Stomach (tissue), 9 donors: Measurements from ENCODE around the gene SPOCD1. TPM values are rescaled to one million over a fixed set of nuclear protein-coding genes. Genes with fewer than 3 reads are reported as not detected.
A peak's percentile ranks its signal among the peaks of the same experiment; 100 is the strongest.

Experiments
- DNase-seq, 2 donors: peaks; one replicate each; pipeline versions ENCODE4 v3.0.0 to v3.0.0-alpha.2; 2013 to 2019
- H3K27ac ChIP-seq, 5 donors: fragments of 200-600 bp in 4 of 5; sonication (generic) in 4 of 5; one replicate each; pipeline ENCODE4 v1.5.1; 2013 to 2019; ENCODE audit warnings: mild to moderate bottlenecking in 1 of 5, moderate library complexity in 1 of 5
- H3K27me3 ChIP-seq, 3 donors: fragments of 200-600 bp; sonication (generic); one replicate each; pipeline ENCODE4 v1.5.1; 2017 to 2019; ENCODE audit warnings: mixed run types in 1 of 3
- H3K36me3 ChIP-seq, 4 donors: fragments of 200-600 bp; sonication (generic); 1 replicate in 3 of 4; 2 replicates in 1 of 4; pipeline ENCODE4 v1.5.1; 2016 to 2019
- H3K4me1 ChIP-seq, 4 donors: fragments of 200-600 bp; sonication (generic); one replicate each; pipeline ENCODE4 v1.5.1; 2016 to 2019
- H3K4me3 ChIP-seq, 4 donors: fragments of 200-600 bp; sonication (generic) in 3 of 4; one replicate each; pipeline ENCODE4 v1.5.1; 2016 to 2019; ENCODE audit warnings: mild to moderate bottlenecking in 1 of 4
- H3K9me3 ChIP-seq, 4 donors: fragments of 200-600 bp; sonication (generic); one replicate each; pipeline ENCODE4 v1.5.1; 2016 to 2019
- CTCF ChIP-seq, 7 experiments: fragments of 450-650 bp in 4 of 7; fragments of 200-600 bp in 3 of 7; sonication (generic) in 3 of 7; IDR thresholded peaks; one replicate each; pipeline ENCODE4 v1.5.1; 2016 to 2019; ENCODE audit warnings: antibody characterized with exemption in 7 of 7, control low read depth in 2 of 7, mild to moderate bottlenecking in 1 of 7
- EP300 ChIP-seq: sonication (generic); formaldehyde crosslinking; IDR thresholded peaks from one replicate; pipeline ENCODE4 v1.6.1; 2017; ENCODE audit warnings: antibody characterized with exemption
- POLR2A ChIP-seq, 4 donors: fragments of 450-650 bp; IDR thresholded peaks; one replicate each; pipeline ENCODE4 v1.6.1; 2016; ENCODE audit warnings: antibody characterized with exemption in 4 of 4, control low read depth in 2 of 4, mild to moderate bottlenecking in 1 of 4, moderate library complexity in 1 of 4
- POLR2AphosphoS5 ChIP-seq, 3 donors: sonication (generic); formaldehyde crosslinking; IDR thresholded peaks; one replicate each; pipeline ENCODE4 v1.6.1; 2016; ENCODE audit warnings: antibody characterized with exemption in 3 of 3
- WGBS, 5 donors: extraction: QIAGEN DNeasy Blood & Tissue Kit in 3 of 5; methylation state at CpG; one replicate each; pipeline versions ENCODE4 v1.1.5 to v1.1.7; 2013 to 2018; 5-methylcytosine and 5-hydroxymethylcytosine counted together
- intact Hi-C: fragments of 100-400 bp; cut with DNase I; formaldehyde crosslinking; loops from one replicate; pipeline ENCODE4 v1.15.1; 2023; ENCODE audit warnings: low total_unique reads
- polyA plus RNA-seq, 3 donors: library from polyadenylated mRNA; stranded (reverse); fragments of 200-250 nt; gene quantifications; one replicate each; pipeline ENCODE4 v1.2.3, GENCODE V29; 2013
- total RNA-seq, 5 donors: library from RNA; depleted of rRNA; stranded (reverse); fragments of >200 nt; gene quantifications; one replicate each; pipeline versions ENCODE4 v1.1.0 to v1.2.3, GENCODE V29; 2014 to 2016
- donor health status: healthy with polysubstance abuse.
- donor health status: Bipolar disorder and iron deficiency.
- donor health status: healthy.

The SPOCD1 gene
- total and polyA plus RNA-seq, 8 donors = 0.55 to 11.1 (median 4.5) TPM; not detected in 1

DNA sequence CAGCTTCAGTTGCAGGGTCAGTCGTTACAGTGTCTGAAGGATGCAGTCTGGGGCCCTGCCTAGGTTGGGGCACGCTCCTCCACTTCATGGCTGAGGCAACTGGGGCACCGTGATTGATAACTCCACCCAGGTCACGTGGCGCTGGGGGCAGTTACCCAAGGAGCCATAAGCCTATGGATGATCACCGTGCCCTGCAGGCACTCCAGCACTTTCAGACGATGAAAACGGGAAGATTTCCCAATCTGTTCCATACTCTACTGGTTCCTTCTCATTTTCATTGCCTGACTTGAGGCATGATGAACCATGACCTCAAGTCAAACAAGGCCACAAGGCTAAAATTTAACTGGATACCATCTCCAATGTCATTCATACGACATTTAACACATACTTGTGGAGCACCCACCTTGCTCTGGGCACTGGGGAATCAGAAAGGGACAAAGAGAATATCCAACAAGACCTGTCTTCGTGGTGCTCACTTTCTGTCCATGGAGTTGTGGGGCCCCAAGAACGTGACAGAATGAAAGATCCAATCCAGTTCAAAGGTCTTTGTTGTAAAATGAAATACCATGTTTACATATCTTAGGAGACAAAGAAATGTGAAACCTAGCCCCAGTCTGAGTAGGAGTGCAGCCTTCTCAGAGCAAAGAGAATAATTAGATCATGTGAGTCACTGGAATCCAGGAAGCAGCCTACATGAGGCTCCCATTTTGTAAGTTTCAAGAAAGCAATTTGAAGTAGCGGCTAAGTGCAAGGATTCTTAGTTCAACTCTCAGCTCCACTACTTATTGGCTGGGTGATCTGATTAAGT is 39.4 kb upstream of the SPOCD1 start:
- H3K4me3 ChIP-seq = no peak overlapping the region
- DNase-seq = peak in 1 of 2 donors; percentile 62
- no peaks in the 10 kb centered on the region for H3K27me3 ChIP-seq
- intact Hi-C loops = no loop called here
- no peak overlapping the region for H3K27ac ChIP-seq
- no peak for TF ChIP-seq EP300
- peak in 1 of 3 donors; percentile 7 for TF ChIP-seq POLR2AphosphoS5 (IDR thresholded peaks at IDR 0.05)
- no peaks in the 10 kb centered on the region for H3K4me1 ChIP-seq
- H3K9me3 ChIP-seq = no peaks in the 10 kb centered on the region
- H3K36me3 ChIP-seq = no peaks in the 10 kb centered on the region
- WGBS, 5 donors = 81 to 89% (median 83%) methylated on average over 12 of the region's 12 CpGs

DNA sequence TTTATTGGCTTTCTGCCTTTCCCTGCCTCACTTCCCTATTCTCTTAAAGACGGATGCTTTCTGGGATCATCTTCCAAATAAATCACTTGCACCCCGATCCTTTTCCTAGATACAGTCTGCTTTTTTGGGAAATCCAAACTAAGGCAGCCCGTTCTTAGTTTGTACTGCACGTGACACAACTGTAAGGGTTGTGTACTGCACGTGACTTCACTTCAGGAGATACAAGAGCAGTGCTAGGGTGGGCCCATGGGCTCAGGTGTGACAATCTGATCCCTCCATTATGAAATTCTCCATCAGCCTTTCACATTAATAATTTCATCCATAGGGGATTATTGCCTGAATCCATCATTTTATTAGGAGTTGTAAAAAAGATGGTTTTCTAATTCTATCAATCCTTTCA is 33.8 kb upstream of the SPOCD1 start:
- no peaks in the 10 kb centered on the region for H3K27me3 ChIP-seq
- TF ChIP-seq EP300 (no peak), POLR2A (IDR thresholded peaks at IDR 0.05) (no peak), CTCF (IDR thresholded peaks at IDR 0.05) (no peak), POLR2AphosphoS5 (IDR thresholded peaks at IDR 0.05) (no peak)
- no peaks in the 10 kb centered on the region for H3K4me1 ChIP-seq
- H3K4me3 ChIP-seq = no peak overlapping the region
- DNase-seq = no peak
- intact Hi-C loops = no loop called here
- 88 to 97% (median 91%) methylated on average over 5 of the region's 5 CpGs for WGBS, 5 donors
- H3K36me3 ChIP-seq = no peaks in the 10 kb centered on the region
- H3K27ac ChIP-seq = no peak overlapping the region
- no peaks in the 10 kb centered on the region for H3K9me3 ChIP-seq

DNA sequence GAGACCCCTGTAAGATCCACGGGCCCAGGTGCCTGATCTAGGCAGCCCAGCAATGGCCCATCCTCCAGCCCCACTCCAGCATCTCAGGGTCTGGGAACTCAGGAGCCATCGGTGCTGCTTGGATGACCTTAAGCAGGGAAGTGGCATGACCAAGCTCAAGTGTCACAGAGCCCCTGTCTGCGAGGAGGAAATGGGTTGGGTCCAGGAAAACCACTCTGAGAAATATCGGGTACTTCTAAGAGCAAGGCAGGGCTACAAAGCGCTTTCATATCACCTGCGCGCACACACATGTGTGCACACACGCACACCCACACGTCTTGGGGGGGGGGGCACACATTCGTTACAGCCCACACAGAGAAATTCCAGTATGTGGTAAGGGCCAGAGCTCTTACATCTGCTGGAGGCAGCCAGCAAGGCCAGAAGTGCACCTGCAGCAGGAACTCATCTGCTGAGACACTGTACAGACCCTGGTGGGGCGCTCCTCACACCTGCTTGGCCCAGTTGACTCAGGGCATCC is 32.6 kb upstream of the SPOCD1 start:
- DNase-seq = peak in 1 of 2 donors; percentile 34
- 54 to 75% (median 67%) methylated on average over 10 to 11 of the region's 11 CpGs for WGBS, 5 donors
- no peaks in the 10 kb centered on the region for H3K9me3 ChIP-seq
- H3K36me3 ChIP-seq = no peaks in the 10 kb centered on the region
- peaks cover 0 to 4% (median 3%) of the 10 kb centered on the region in 4 donors for H3K4me1 ChIP-seq
- H3K4me3 ChIP-seq = no peak overlapping the region
- TF ChIP-seq CTCF (IDR thresholded peaks at IDR 0.05) = no peak
- TF ChIP-seq EP300 = no peak
- no peak for TF ChIP-seq POLR2AphosphoS5 (IDR thresholded peaks at IDR 0.05)
- TF ChIP-seq POLR2A (IDR thresholded peaks at IDR 0.05) = no peak
- no peak overlapping the region for H3K27ac ChIP-seq
- intact Hi-C loops = no loop called here
- no peaks in the 10 kb centered on the region for H3K27me3 ChIP-seq

GRCh38 chr1:31846484-31846883 is 30.7 kb upstream of the SPOCD1 start:
- Histone ChIP-seq H3K27ac (no peak overlapping the region), H3K9me3 (no peaks in the 10 kb centered on the region), H3K27me3 (no peaks in the 10 kb centered on the region), H3K4me1 (peaks cover 5 to 15% (median 11%) of the 10 kb centered on the region in 4 donors), H3K36me3 (no peaks in the 10 kb centered on the region), H3K4me3 (no peak overlapping the region)
- TF ChIP-seq POLR2AphosphoS5 (IDR thresholded peaks at IDR 0.05) = no peak
- TF ChIP-seq EP300 = no peak
- TF ChIP-seq CTCF (IDR thresholded peaks at IDR 0.05) = no peak
- no peak for TF ChIP-seq POLR2A (IDR thresholded peaks at IDR 0.05)
- DNase-seq = no peak
- intact Hi-C loops = no loop called here

DNA sequence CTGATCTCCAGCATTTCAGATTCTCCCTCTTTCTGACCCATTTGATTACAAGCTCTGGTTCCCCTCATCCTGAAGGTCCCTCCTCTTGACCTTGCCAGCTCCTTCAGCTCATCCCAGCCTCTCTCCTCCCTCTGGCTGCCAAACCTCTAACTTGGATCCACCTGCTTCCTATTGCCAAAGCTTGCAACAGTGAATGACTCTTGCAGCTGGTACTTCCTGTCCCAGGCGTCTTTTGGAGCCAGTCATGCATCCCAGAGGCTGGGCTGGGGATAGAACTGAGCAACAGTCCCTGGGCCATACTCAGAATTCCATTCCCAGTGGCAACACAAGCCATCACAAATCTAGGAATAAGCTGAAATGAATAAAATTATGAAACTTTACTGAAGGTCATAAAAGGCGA is 27.7 kb upstream of the SPOCD1 start:
- no peaks in the 10 kb centered on the region for H3K9me3 ChIP-seq
- no peaks in the 10 kb centered on the region for H3K27me3 ChIP-seq
- peak overlapping the region; percentile 22 to 57 (median 27) for H3K27ac ChIP-seq
- TF ChIP-seq POLR2AphosphoS5 (IDR thresholded peaks at IDR 0.05) = no peak
- no peak for TF ChIP-seq CTCF (IDR thresholded peaks at IDR 0.05)
- no peak for TF ChIP-seq POLR2A (IDR thresholded peaks at IDR 0.05)
- H3K4me1 ChIP-seq = peaks cover 5 to 15% (median 11%) of the 10 kb centered on the region in 4 donors
- H3K36me3 ChIP-seq = no peaks in the 10 kb centered on the region
- H3K4me3 ChIP-seq = no peak overlapping the region
- 53 to 72% (median 62%) methylated on average over 2 of the region's 2 CpGs for WGBS, 5 donors
- intact Hi-C loops = no loop called here
- no peak for DNase-seq
